ENCODE results near the gene NXPH2.

NXPH2 gene

GRCh38 chr2:138703242-138703641 is 76.9 kb downstream of the NXPH2 start:
- no peak overlapping the region for H3K27ac ChIP-seq (ENCODE audit: low read length)
- no peak overlapping the region for H3K9ac ChIP-seq (ENCODE audit: low read depth, low read length)
- H3K36me3 ChIP-seq (ENCODE audit: insufficient read depth, low read depth, low read length), result no peaks in the 10 kb centered on the region
- no peaks in the 10 kb centered on the region for H3K9me3 ChIP-seq (ENCODE audit: insufficient read depth, low read depth, low read length)
- peaks cover 3% of the 10 kb centered on the region; the same call in 1 of the 2 replicates for H3K4me1 ChIP-seq (ENCODE audit: insufficient read depth, low read length)
- H3K4me3 ChIP-seq (ENCODE audit: low read length), result no peak overlapping the region
- no peaks in the 10 kb centered on the region for H3K27me3 ChIP-seq (ENCODE audit: insufficient read depth, low read length)

- H3K27me3 ChIP-seq (ENCODE audit: insufficient read depth, low read length), result no peaks in the 10 kb centered on the region
- H3K9ac ChIP-seq (ENCODE audit: low read depth, low read length), result no peak overlapping the region
- no peaks in the 10 kb centered on the region for H3K9me3 ChIP-seq (ENCODE audit: insufficient read depth, low read depth, low read length)
- peaks cover 3% of the 10 kb centered on the region; the same call in 1 of the 2 replicates for H3K4me1 ChIP-seq (ENCODE audit: insufficient read depth, low read length)
- no peak overlapping the region for H3K27ac ChIP-seq (ENCODE audit: low read length)
- H3K4me3 ChIP-seq (ENCODE audit: low read length), result no peak overlapping the region
- H3K36me3 ChIP-seq (ENCODE audit: insufficient read depth, low read depth, low read length), result no peaks in the 10 kb centered on the region
Observed at GRCh38 chr2:138700716-138701115, 79.5 kb downstream of the NXPH2 start.

GRCh38 chr2:138699421-138699820 is 80.8 kb downstream of the NXPH2 start:
- H3K36me3 ChIP-seq (ENCODE audit: insufficient read depth, low read depth, low read length), result no peaks in the 10 kb centered on the region
- peaks cover 3% of the 10 kb centered on the region; the same call in 1 of the 2 replicates for H3K4me1 ChIP-seq (ENCODE audit: insufficient read depth, low read length)
- H3K9me3 ChIP-seq (ENCODE audit: insufficient read depth, low read depth, low read length), result no peaks in the 10 kb centered on the region
- H3K9ac ChIP-seq (ENCODE audit: low read depth, low read length), result no peak overlapping the region
- H3K4me3 ChIP-seq (ENCODE audit: low read length), result no peak overlapping the region
- H3K27ac ChIP-seq (ENCODE audit: low read length), result no peak overlapping the region
- H3K27me3 ChIP-seq (ENCODE audit: insufficient read depth, low read length), result no peaks in the 10 kb centered on the region

- no peaks in the 10 kb centered on the region for H3K9me3 ChIP-seq (ENCODE audit: insufficient read depth, low read depth, low read length)
- H3K9ac ChIP-seq (ENCODE audit: low read depth, low read length), result no peak overlapping the region
- H3K4me3 ChIP-seq (ENCODE audit: low read length), result no peak overlapping the region
- H3K27me3 ChIP-seq (ENCODE audit: insufficient read depth, low read length), result no peaks in the 10 kb centered on the region
- H3K4me1 ChIP-seq (ENCODE audit: insufficient read depth, low read length), result peaks cover 3% of the 10 kb centered on the region; the same call in 1 of the 2 replicates
- H3K36me3 ChIP-seq (ENCODE audit: insufficient read depth, low read depth, low read length), result no peaks in the 10 kb centered on the region
- no peak overlapping the region for H3K27ac ChIP-seq (ENCODE audit: low read length)
Observed at GRCh38 chr2:138698428-138698827, 81.8 kb downstream of the NXPH2 start.

GRCh38 chr2:138691667-138692066 is 88.5 kb downstream of the NXPH2 start:
- Histone ChIP-seq H3K9ac (ENCODE audit: low read depth, low read length) (no peak overlapping the region), H3K27ac (ENCODE audit: low read length) (no peak overlapping the region), H3K36me3 (ENCODE audit: insufficient read depth, low read depth, low read length) (no peaks in the 10 kb centered on the region), H3K27me3 (ENCODE audit: insufficient read depth, low read length) (no peaks in the 10 kb centered on the region), H3K4me3 (ENCODE audit: low read length) (no peak overlapping the region), H3K9me3 (ENCODE audit: insufficient read depth, low read depth, low read length) (no peaks in the 10 kb centered on the region), H3K4me1 (ENCODE audit: insufficient read depth, low read length) (no peaks in the 10 kb centered on the region)

GRCh38 chr2:138689705-138690104 is 90.5 kb downstream of the NXPH2 start:
- Histone ChIP-seq H3K9me3 (ENCODE audit: insufficient read depth, low read depth, low read length) (no peaks in the 10 kb centered on the region), H3K27me3 (ENCODE audit: insufficient read depth, low read length) (no peaks in the 10 kb centered on the region), H3K27ac (ENCODE audit: low read length) (no peak overlapping the region), H3K4me3 (ENCODE audit: low read length) (no peak overlapping the region), H3K36me3 (ENCODE audit: insufficient read depth, low read depth, low read length) (no peaks in the 10 kb centered on the region), H3K9ac (ENCODE audit: low read depth, low read length) (no peak overlapping the region), H3K4me1 (ENCODE audit: insufficient read depth, low read length) (no peaks in the 10 kb centered on the region)

GRCh38 chr2:138682163-138682562 is 98.0 kb downstream of the NXPH2 start:
- Histone ChIP-seq H3K4me1 (ENCODE audit: insufficient read depth, low read length) (peaks cover 3% of the 10 kb centered on the region; the same call in 1 of the 2 replicates), H3K36me3 (ENCODE audit: insufficient read depth, low read depth, low read length) (no peaks in the 10 kb centered on the region), H3K27me3 (ENCODE audit: insufficient read depth, low read length) (no peaks in the 10 kb centered on the region), H3K9ac (ENCODE audit: low read depth, low read length) (no peak overlapping the region), H3K9me3 (ENCODE audit: insufficient read depth, low read depth, low read length) (no peaks in the 10 kb centered on the region), H3K4me3 (ENCODE audit: low read length) (no peak overlapping the region), H3K27ac (ENCODE audit: low read length) (no peak overlapping the region)

GRCh38 chr2:138677221-138677620 is 103.0 kb downstream of the NXPH2 start:
- no peak overlapping the region for H3K27ac ChIP-seq (ENCODE audit: low read length)
- H3K4me3 ChIP-seq (ENCODE audit: low read length), result no peak overlapping the region
- peaks cover 3% of the 10 kb centered on the region; the same call in 1 of the 2 replicates for H3K4me1 ChIP-seq (ENCODE audit: insufficient read depth, low read length)
- no peaks in the 10 kb centered on the region for H3K27me3 ChIP-seq (ENCODE audit: insufficient read depth, low read length)
- no peak overlapping the region for H3K9ac ChIP-seq (ENCODE audit: low read depth, low read length)
- no peaks in the 10 kb centered on the region for H3K36me3 ChIP-seq (ENCODE audit: insufficient read depth, low read depth, low read length)
- no peaks in the 10 kb centered on the region for H3K9me3 ChIP-seq (ENCODE audit: insufficient read depth, low read depth, low read length)

- H3K4me3 ChIP-seq (ENCODE audit: low read length), result no peak overlapping the region
- H3K27ac ChIP-seq (ENCODE audit: low read length), result no peak overlapping the region
- no peaks in the 10 kb centered on the region for H3K36me3 ChIP-seq (ENCODE audit: insufficient read depth, low read depth, low read length)
- H3K9ac ChIP-seq (ENCODE audit: low read depth, low read length), result no peak overlapping the region
- H3K9me3 ChIP-seq (ENCODE audit: insufficient read depth, low read depth, low read length), result no peaks in the 10 kb centered on the region
- H3K4me1 ChIP-seq (ENCODE audit: insufficient read depth, low read length), result peaks cover 3% of the 10 kb centered on the region; the same call in 1 of the 2 replicates
- no peaks in the 10 kb centered on the region for H3K27me3 ChIP-seq (ENCODE audit: insufficient read depth, low read length)
Observed at GRCh38 chr2:138676619-138677021, 103.6 kb downstream of the NXPH2 start.

- peaks cover 15% of the 10 kb centered on the region for H3K4me1 ChIP-seq (ENCODE audit: insufficient read depth, low read length)
- no peak overlapping the region for H3K9ac ChIP-seq (ENCODE audit: low read depth, low read length)
- H3K27ac ChIP-seq (ENCODE audit: low read length), result no peak overlapping the region
- no peaks in the 10 kb centered on the region; the same call in 1 of the 2 replicates for H3K27me3 ChIP-seq (ENCODE audit: insufficient read depth, low read length)
- no peaks in the 10 kb centered on the region for H3K9me3 ChIP-seq (ENCODE audit: insufficient read depth, low read depth, low read length)
- H3K4me3 ChIP-seq (ENCODE audit: low read length), result no peak overlapping the region
- H3K36me3 ChIP-seq (ENCODE audit: insufficient read depth, low read depth, low read length), result no peaks in the 10 kb centered on the region
Observed at GRCh38 chr2:138671566-138671965, 108.6 kb downstream of the NXPH2 start.

GRCh38 chr2:138670734-138671133 is 109.5 kb downstream of the NXPH2 start:
- no peak overlapping the region for H3K9ac ChIP-seq (ENCODE audit: low read depth, low read length)
- H3K27me3 ChIP-seq (ENCODE audit: insufficient read depth, low read length), result no peaks in the 10 kb centered on the region; the same call in 1 of the 2 replicates
- H3K9me3 ChIP-seq (ENCODE audit: insufficient read depth, low read depth, low read length), result no peaks in the 10 kb centered on the region

GRCh38 chr2:138665937-138666336 is 114.3 kb downstream of the NXPH2 start:
- no peak overlapping the region for H3K27ac ChIP-seq (ENCODE audit: low read length)
- H3K27me3 ChIP-seq (ENCODE audit: insufficient read depth, low read length), result no peaks in the 10 kb centered on the region; the same call in 1 of the 2 replicates
- H3K36me3 ChIP-seq (ENCODE audit: insufficient read depth, low read depth, low read length), result no peaks in the 10 kb centered on the region
- peaks cover 13% of the 10 kb centered on the region for H3K4me1 ChIP-seq (ENCODE audit: insufficient read depth, low read length)
- H3K9ac ChIP-seq (ENCODE audit: low read depth, low read length), result no peak overlapping the region
- no peak overlapping the region for H3K4me3 ChIP-seq (ENCODE audit: low read length)
- H3K9me3 ChIP-seq (ENCODE audit: insufficient read depth, low read depth, low read length), result no peaks in the 10 kb centered on the region

More at GRCh38 chr2:138670734-138671133, 109.5 kb downstream of the NXPH2 start:
- Histone ChIP-seq H3K36me3 (ENCODE audit: insufficient read depth, low read depth, low read length) (no peaks in the 10 kb centered on the region), H3K4me1 (ENCODE audit: insufficient read depth, low read length) (peaks cover 15% of the 10 kb centered on the region), H3K27ac (ENCODE audit: low read length) (no peak overlapping the region), H3K4me3 (ENCODE audit: low read length) (peak overlapping the region; percentile 25; the same call in 1 of the 2 replicates)
